ENCODE measurements around the gene ANKRD9.

The ANKRD9 gene

DNA sequence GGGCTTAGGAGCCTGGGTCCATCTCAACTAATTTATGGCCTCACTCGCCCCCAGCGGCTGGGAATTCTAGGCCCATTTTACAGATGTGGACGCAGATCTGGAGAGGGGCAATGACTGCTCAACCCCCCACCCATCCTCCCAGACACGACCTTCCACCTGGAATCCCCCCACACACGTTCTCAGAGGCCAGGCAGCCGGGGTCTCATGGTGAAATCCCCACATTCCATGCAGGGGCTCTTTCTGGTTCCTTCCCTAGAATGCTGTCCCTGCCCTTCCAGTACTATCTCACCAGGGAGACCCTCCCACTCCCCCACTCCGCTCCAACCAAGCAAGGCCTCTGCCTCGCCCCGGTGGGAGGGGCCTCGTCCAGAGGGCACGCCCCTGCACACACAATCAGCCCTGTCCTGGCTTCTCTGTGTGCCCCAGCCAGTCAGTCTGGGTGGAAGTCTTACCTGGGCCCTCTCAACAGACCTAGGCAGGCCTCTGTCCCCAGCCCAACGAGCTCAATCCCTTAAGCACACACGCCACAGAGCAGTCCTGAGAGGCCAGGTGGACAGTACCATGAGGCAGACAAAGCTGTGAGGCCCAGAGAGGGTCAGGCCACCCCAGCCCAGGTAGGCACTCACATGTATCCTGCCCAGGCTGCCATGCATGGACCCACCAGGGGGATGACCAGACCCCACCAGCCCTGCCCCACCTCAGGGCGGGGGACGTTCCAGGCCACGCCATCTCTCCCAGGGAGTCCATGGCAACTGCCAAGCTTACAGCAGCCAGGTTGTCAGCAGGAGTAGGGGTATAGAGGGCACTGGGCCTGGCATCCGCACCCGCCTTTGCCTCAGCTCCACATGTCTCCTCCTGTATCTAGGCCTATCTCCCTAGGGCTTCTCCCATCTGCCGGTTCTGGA lies 1.3 kb upstream of the ANKRD9 start:
- peak; percentile 8 for DNase-seq

- DNase-seq, result no peak
These were observed 516 bp downstream of the ANKRD9 start for GRCh38 chr14:102508774-102509745.

- peak; percentile 76 for DNase-seq
These were observed 1.2 kb downstream of the ANKRD9 start for GRCh38 chr14:102508410-102508773.

GRCh38 chr14:102507857-102508312 lies 1.7 kb downstream of the ANKRD9 start:
- DNase-seq, result no peak

GRCh38 chr14:102507081-102507856 lies 2.3 kb downstream of the ANKRD9 start:
- DNase-seq, result no peak

DNA sequence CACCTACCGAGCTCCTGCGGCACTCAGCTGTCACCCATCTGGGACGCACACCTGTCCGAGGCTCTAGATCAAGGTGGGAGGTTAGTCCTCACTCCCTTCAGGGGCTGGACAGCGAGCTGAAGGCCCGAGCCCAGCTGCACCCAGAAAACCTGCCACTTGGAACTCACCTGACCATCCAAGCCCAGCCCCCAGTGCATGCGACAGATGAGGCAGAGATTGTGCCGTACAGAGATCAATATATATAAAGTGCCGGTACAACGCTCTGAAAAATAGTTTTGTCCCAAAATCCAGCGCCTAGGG lies 3.0 kb downstream of the ANKRD9 start:
- no peak for DNase-seq

DNA sequence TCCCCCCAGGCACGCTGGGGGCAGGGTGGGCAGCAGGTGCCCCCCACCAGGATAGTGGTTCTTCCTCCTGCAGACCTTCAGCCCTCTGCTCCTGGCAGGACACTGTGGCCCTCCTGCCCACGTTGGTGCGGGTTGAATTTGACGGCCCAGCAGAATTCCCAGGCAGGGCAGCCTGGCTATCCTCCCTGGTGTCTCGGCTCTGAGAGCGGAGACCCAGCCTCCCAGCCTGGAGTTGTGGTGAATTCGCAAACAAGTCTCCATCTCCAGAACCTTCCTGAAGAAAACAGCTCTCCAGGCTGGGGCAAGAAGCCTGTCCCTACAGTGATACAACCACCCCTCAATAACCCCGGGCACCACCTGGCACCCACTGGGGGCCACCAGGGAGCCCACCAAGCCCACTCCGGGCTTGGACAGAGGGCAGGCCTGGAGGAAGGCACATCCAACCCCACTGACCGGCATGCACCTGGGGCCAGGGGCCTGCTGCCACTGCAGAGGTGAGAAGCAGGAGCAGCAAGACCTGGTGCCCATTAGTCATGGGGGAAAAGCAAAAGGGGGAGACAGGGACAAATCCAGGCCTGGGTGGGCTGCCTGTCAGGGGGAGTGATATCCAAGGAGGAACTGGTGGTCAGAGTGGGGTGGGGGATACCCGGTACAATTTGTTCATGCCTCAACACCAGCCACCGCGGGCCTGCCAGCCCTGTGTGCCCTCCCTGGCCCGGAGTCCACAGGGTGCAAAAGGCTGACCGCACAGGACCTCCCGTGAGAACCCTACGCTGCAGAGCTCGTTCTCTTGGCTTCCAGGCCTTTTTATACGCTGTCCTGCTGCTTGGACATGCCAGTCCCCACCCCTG lies 3.6 kb downstream of the ANKRD9 start:
- DNase-seq, result no peak

GRCh38 chr14:102505000-102505619 lies 4.5 kb downstream of the ANKRD9 start:
- DNase-seq, result no peak

DNA sequence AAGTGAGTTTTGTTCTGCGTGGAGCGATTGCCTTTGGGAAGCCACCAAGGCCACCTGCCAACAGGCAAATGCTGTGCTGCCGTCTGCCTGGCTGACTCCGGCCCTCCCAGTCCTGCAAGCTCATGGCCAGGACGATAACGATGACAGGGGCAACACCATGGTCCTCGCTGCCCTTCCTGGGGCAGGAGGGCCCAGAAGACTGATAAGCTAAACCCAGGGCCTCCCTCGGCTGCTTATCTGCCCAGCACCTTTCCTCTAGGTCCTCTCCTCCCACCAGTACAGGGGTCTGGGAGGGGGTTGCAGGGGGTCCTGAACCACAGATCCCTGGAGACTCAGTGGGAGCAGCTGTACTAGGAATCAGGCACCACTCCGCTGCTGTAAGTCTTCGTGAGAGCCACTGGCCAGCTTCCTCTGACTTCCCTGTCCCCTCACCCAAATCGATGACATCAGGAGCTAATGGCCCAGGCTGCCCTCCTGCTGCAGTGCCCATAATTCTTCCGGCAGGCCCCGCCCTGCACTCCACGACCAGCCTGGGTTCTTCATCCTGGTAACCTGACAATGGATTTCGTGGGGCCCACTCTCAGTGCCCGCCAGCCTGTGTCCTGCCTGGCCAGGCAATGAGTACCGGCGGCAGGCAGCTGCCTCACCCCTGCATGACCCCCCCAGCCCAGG lies 5.1 kb downstream of the ANKRD9 start:
- no peak for DNase-seq

DNA sequence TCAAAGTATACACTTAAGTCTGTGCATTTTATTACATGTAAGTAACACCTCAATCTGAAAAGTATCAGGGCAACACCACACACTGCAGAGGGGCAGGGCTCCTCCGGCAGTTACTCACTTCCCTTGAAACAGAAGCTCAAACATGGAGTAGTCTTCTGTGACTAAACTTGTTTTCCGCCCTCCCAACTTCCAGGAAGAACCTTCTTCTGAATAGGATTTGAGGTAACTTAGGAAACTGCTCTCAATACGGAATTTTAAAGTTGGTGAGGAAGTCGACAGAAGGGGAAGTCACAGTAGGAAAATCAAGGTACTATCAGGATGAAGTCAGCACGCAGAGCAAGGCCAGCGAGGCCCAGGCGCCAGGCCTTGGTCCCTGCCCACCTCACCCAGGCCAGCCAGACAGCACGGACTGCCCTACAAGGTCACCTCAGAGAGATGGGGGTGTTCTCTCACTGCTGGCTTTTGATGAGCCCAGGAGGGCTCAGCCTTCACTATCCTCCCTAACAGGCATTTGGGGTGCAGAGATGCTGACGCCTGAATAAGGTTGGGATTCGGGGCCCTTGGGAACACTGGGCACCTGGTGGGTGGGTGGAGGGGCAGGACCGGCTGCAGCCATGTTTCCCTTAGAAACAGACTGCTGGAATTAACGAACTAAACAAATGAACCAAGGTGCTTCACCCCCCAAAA lies 5.8 kb downstream of the ANKRD9 start:
- DNase-seq, result no peak

- no peak for DNase-seq
These were observed 7.0 kb downstream of the ANKRD9 start for GRCh38 chr14:102502571-102502970.

DNA sequence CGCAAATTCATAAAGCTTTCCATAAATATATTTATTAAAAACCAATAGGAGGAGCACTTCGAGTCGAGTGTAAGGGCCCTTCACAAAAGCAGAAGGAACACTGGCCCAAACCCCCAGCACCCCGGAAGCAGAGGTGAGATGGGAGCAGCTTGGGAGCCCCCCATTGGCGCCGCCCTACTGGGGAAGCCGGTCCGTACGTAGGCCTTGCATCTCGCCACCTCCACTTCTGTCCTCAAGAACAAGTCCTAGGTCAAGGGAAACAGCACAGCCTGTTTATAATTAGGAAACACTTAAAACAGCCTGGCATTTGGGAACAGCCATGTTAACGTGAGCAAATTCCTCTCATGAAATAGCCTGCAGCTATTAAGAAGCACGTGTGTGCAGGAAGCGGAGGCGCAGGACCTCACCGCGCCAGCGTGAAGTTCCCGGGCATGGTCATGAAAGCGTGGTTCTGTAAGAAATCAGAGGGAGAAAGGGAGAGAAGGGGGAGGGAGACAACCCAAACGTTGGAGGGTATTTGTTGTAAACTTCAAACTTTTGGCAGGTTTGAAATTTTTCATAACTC lies 7.7 kb downstream of the ANKRD9 start:
- DNase-seq, result no peak

GRCh38 chr14:102500713-102501112 lies 8.9 kb downstream of the ANKRD9 start:
- DNase-seq, result no peak

DNA sequence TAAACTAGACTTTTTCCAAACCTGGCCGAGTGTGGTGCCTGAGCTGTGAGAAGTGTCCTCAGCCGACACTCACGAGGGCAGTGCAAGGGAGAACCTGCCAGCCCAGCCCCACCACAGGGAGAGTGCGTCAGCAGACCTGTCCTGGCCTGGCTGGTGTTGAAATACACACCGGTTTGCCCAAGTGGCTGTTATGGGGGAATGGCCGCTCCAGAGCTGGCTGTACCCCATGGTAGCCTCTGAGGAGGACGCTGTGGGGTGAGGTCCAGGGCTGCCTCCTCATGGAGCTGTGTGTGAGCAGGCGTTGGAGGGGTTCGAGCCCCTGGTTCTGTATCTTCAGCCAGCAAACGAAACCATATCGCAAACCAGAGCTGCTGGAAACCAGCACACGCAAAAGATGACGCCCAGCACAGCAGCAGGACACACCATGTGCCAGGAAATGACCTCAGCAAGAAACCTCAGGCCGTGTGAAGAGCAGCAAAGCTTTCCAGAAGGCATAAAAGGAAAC lies 9.4 kb downstream of the ANKRD9 start:
- no peak for DNase-seq

DNA sequence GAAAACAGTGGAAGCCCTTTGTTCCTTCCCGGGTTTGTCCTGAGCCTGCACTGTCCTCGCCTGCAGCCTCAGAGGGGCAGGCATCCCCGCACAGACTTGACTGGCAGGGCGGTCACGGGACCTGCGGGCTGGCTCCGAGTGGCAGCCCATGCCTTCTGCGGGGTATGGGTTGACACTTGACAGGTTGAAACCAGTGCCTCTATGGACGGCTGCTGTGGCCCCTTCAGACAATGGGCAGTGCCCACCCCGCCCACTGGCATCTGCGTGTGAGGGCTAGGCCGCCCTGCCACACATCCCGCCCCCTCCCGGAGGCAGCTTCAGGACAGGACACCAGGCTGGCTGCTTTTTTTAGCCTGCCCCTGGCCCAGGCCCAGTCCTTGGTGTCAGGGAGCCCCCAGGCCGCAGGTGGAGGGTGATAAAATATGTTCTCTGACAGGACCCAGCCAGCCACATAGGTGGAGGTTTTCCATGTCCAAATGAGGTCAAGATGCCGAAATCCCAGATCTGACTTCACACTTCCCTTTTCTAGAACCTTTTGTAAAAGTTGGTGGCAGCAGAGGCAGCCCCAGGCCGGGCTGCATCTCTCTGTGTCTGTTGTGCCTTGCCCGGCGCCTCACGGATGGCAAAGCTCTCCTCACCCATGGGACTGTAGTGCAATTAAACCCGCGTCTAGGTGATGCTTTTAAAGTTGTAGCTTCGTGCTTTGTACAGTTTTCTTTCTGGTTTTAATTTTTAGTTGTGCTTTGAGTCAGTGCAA lies 10.0 kb downstream of the ANKRD9 start:
- no peak for DNase-seq

DNA sequence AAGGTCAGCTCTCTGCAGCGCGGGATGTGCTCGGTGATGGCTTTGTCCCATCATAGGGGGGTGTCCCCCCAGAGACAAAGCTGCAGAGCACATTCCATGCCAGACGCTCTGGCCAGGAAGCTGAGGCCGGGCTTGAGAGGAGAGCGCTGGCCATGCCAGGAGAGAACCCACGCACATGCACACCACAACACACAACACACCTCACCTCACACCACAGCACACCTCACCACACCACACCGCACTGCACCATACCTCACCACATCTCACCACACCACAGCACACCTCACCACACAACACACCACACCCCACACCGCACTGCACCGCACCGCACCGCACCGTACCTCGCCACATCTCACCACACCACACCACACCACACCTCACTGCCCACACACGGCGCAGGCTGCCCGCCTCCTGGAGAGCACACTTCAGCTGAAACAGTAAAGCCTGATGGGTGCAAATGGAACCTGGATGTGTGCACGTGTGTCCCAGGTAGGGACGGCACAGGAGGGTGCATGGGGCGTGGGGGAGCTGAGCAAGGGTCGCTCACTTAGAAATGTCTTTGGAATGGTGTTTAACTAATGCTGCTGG lies 10.8 kb downstream of the ANKRD9 start:
- no peak for DNase-seq

DNA sequence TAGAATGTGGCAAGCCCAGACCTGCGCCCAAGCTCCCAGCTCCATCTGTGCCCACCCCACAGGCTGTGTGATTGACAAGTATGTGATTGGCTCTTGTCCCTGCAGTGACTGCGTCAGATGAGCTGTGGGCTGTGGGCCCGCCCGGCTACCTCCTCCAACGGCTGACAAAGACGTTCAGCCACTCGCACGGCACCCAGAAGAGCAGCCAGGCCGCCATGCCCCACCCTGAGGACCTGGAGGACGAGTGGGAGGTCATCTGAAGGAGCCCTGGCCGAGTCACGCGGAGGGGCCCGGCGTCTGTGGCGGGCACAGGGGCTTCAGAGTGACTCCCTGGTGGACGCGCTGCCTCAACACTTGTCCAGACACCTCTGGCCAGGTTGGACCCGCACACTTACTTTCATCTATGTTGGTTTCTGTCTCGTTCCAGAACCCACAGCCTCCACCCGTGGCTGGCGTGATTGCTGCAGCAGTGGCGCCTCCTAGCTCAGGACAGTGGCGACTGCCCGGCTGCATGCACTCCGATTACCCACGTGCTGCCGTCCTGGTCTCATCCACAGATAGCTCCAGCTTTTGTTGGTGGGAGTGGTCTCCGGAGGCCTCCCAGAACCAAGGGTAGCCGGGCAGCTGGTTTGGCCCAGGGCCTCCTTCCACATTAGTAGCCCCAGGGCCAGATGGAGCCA lies 11.4 kb downstream of the ANKRD9 start:
- DNase-seq, result no peak

All from NCI-H510A treated with DMSO at 0.1 percent for 48 hours (cell line).